ENCODE results near the gene TSG101.

The TSG101 gene

DNA sequence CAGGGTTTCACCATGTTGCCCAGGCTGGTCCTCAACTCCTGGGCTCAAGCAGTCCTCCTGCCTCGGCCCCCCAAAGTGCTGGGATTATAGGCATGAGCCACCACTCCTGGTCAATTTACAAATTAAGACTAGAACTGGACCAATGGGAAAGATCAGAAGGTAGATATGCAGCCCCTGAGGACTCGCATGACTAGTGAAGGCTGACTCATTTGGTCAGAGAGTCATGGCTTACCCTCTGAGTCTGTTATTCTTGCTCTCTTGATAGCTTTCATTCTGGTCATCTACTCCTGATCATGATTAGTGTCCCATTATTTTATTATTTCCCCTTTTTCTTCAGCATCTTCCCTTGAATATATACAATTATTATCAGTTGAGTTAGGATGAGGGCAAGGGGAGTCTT is 73.8 kb downstream of the TSG101 start:
- in situ Hi-C loops (cut with HindIII; ENCODE audit: low pct_ligation_motif_present, low pct_unique_long_range_greater_than_20kb, low sequenced_read_pairs), result no loop called here
- no peak for DNase-seq

DNA sequence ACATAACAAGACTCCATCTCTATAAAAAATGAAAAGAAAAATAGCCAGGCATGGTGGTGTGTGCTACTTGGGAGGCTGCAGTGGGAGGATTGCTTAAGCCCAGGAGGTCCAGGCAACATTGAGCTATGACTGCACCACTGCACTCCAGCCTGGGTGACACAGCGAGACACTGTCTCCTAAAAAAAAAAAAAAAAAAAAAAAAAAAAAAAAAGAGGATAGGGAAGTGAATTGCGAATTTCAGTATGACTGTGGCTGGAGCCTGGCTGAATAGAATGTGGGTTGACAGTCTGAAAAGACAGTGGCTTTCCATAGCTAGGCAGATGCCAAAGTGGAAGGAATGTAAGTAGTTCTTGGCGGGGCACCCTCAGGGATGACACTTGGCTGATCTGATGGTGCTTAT is 77.5 kb downstream of the TSG101 start:
- DNase-seq, result no peak
- in situ Hi-C loops (cut with HindIII; ENCODE audit: low pct_ligation_motif_present, low pct_unique_long_range_greater_than_20kb, low sequenced_read_pairs), result no loop called here

DNA sequence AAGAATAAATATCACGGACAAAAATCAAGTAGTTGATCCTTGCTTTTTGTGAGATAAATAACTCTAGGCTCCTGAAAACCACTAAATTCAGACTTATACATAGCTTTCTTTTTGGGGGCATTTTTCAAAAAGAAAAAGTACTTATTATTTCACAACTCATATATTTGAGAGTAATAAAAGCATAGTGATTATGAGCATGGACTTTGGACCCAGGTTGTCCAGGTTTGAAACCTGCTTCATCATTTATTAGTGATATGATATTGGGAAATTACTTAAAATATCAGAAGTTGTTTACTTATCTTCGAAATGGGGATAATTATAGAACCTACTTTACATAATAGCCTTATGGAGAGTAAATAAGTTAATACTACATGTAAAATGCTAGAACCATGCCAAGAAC is 88.1 kb downstream of the TSG101 start:
- in situ Hi-C loops (cut with HindIII; ENCODE audit: low pct_ligation_motif_present, low pct_unique_long_range_greater_than_20kb, low sequenced_read_pairs), result no loop called here
- DNase-seq, result no peak
